ENCODE results near the gene GOLGA3.

DNA sequence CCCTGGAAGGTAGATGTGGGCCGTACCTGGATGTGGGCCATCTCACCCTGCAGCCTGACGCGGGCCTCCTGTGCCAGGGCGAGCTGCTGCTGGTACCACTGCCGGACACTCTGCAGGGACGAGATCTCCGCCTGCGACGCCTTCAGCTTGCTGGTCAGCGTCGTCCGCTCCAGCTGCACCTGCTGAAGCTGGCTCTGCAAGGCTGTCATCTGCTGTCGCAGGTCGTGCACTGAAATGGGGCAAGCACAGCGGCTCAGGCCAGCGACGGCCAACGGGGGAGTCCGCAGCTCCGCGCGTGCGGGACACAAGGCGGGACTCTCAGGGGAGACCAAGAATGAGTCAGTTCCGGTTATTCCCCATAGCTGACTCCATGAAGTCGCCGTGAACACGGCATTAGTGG, 26.9 kb downstream of the GOLGA3 start:
- no peak for TF ChIP-seq SIN3A (IDR thresholded peaks at IDR 0.05; ENCODE audit: borderline replicate concordance, insufficient read depth, low read length)
- no peak for TF ChIP-seq POLR2AphosphoS5 (IDR thresholded peaks at IDR 0.05; ENCODE audit: low read depth, low read length)
- no peak for TF ChIP-seq TAF1 (IDR thresholded peaks at IDR 0.05; ENCODE audit: borderline replicate concordance, insufficient read depth, low read length)
- TF ChIP-seq, protein P1, sequence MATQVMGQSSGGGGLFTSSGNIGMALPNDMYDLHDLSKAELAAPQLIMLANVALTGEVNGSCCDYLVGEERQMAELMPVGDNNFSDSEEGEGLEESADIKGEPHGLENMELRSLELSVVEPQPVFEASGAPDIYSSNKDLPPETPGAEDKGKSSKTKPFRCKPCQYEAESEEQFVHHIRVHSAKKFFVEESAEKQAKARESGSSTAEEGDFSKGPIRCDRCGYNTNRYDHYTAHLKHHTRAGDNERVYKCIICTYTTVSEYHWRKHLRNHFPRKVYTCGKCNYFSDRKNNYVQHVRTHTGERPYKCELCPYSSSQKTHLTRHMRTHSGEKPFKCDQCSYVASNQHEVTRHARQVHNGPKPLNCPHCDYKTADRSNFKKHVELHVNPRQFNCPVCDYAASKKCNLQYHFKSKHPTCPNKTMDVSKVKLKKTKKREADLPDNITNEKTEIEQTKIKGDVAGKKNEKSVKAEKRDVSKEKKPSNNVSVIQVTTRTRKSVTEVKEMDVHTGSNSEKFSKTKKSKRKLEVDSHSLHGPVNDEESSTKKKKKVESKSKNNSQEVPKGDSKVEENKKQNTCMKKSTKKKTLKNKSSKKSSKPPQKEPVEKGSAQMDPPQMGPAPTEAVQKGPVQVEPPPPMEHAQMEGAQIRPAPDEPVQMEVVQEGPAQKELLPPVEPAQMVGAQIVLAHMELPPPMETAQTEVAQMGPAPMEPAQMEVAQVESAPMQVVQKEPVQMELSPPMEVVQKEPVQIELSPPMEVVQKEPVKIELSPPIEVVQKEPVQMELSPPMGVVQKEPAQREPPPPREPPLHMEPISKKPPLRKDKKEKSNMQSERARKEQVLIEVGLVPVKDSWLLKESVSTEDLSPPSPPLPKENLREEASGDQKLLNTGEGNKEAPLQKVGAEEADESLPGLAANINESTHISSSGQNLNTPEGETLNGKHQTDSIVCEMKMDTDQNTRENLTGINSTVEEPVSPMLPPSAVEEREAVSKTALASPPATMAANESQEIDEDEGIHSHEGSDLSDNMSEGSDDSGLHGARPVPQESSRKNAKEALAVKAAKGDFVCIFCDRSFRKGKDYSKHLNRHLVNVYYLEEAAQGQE (IDR thresholded peaks at IDR 0.05; ENCODE audit: insufficient read depth in 1 of 2, low read depth in 2 of 2, low read length in 2 of 2): no peak

All from PFSK-1 (cell line).